Neuronal stem cell (in vitro differentiated cells): Measurements from ENCODE around the gene HS2ST1.

Experiments
- DNase-seq: peaks from one replicate; pipeline ENCODE4 v3.0.0-alpha.2; 2013; ENCODE audit warnings: low spot score
- H2AFZ ChIP-seq: one replicate; pipeline ENCODE4 v1.6.1; 2013; ENCODE audit warnings: mild to moderate bottlenecking, low read length, inconsistent platforms
- H2AK5ac ChIP-seq: 2 replicates; pipeline ENCODE4 v1.6.1; 2013; ENCODE audit warnings: low read depth, mild to moderate bottlenecking, inconsistent platforms, low read length, moderate library complexity, mixed read lengths
- H2BK120ac ChIP-seq: 2 replicates; pipeline ENCODE4 v1.6.1; 2013; ENCODE audit warnings: low read depth, mild to moderate bottlenecking, inconsistent platforms, low read length, moderate library complexity, mixed read lengths
- H2BK12ac ChIP-seq: one replicate; pipeline ENCODE4 v1.6.1; 2013; ENCODE audit warnings: low read length, inconsistent platforms
- H2BK15ac ChIP-seq: 2 replicates; pipeline ENCODE4 v1.6.1; 2013; ENCODE audit warnings: mild to moderate bottlenecking, low read length, inconsistent platforms, mixed read lengths
- H2BK5ac ChIP-seq: one replicate; pipeline ENCODE4 v1.6.1; 2013; ENCODE audit warnings: inconsistent platforms, mild to moderate bottlenecking, low read length, moderate library complexity
- H3K14ac ChIP-seq: one replicate; pipeline ENCODE4 v1.6.1; 2013; ENCODE audit warnings: low read length, inconsistent platforms
- H3K18ac ChIP-seq: 2 replicates; pipeline ENCODE4 v1.6.1; 2013; ENCODE audit warnings: low read length, inconsistent platforms
- H3K23ac ChIP-seq: 2 replicates; pipeline ENCODE4 v1.6.1; 2013; ENCODE audit warnings: low read depth, mild to moderate bottlenecking, mixed read lengths, low read length, inconsistent platforms; ENCODE audit not compliant: poor library complexity
- H3K27ac ChIP-seq: replicated peaks from 3 replicates; pipeline ENCODE4 v1.5.1; 2013; ENCODE audit warnings: low read length, inconsistent platforms
- H3K27me3 ChIP-seq, 3 experiments: 2 replicates each; pipeline ENCODE4 v1.6.1; 2013; ENCODE audit warnings: low read length in 3 of 3, mild to moderate bottlenecking in 2 of 3, inconsistent platforms in 1 of 3, low read depth in 1 of 3, mixed read lengths in 1 of 3, moderate library complexity in 1 of 3; ENCODE audit not compliant: control insufficient read depth in 3 of 3, insufficient read depth in 3 of 3
- H3K36me3 ChIP-seq, 2 donors: replicated peaks in 1 of 2; 2 replicates each; pipeline ENCODE4 v1.6.1; 2013; ENCODE audit warnings: low read length in 2 of 2; ENCODE audit not compliant: control insufficient read depth in 2 of 2, insufficient read depth in 2 of 2
- H3K4ac ChIP-seq: 2 replicates; pipeline ENCODE4 v1.6.1; 2013; ENCODE audit warnings: inconsistent platforms, mild to moderate bottlenecking, low read length, moderate library complexity
- H3K4me1 ChIP-seq, 2 donors: 1 replicate in 1 of 2; 2 replicates in 1 of 2; pipeline ENCODE4 v1.6.1; 2013; ENCODE audit warnings: low read length in 2 of 2, low read depth in 1 of 2; ENCODE audit not compliant: control insufficient read depth in 2 of 2, insufficient read depth in 1 of 2
- H3K4me2 ChIP-seq: one replicate; pipeline ENCODE4 v1.6.1; 2013; ENCODE audit warnings: mild to moderate bottlenecking, low read length, inconsistent platforms; ENCODE audit not compliant: insufficient read depth, poor library complexity, severe bottlenecking
- H3K4me3 ChIP-seq, 2 donors: 2 replicates each; pipeline ENCODE4 v1.5.1; 2013; ENCODE audit warnings: low read length in 2 of 2, mild to moderate bottlenecking in 2 of 2, inconsistent platforms in 1 of 2, moderate library complexity in 1 of 2
- H3K79me1 ChIP-seq: one replicate; pipeline ENCODE4 v1.6.1; 2013; ENCODE audit warnings: low read depth, mild to moderate bottlenecking, inconsistent platforms, low read length, moderate library complexity
- H3K9ac ChIP-seq: one replicate; pipeline ENCODE4 v1.6.1; 2013; ENCODE audit warnings: mild to moderate bottlenecking, low read depth, low read length, inconsistent platforms; ENCODE audit not compliant: poor library complexity
- H3K9me3 ChIP-seq, 2 donors: replicated peaks in 1 of 2; 2 replicates each; pipeline versions ENCODE3 to v1.6.1; 2013; ENCODE audit warnings: low read length in 2 of 2, mild to moderate bottlenecking in 2 of 2, inconsistent platforms in 1 of 2, low read depth in 1 of 2, mixed read lengths in 1 of 2, moderate library complexity in 1 of 2; ENCODE audit not compliant: control insufficient read depth in 2 of 2, insufficient read depth in 1 of 2
- H4K8ac ChIP-seq: one replicate; pipeline ENCODE4 v1.6.1; 2013; ENCODE audit warnings: low read depth, mild to moderate bottlenecking, inconsistent platforms, low read length, moderate library complexity
- H4K91ac ChIP-seq: one replicate; pipeline ENCODE4 v1.6.1; 2013; ENCODE audit warnings: low read length, low read depth, mild to moderate bottlenecking, inconsistent platforms; ENCODE audit not compliant: poor library complexity
- WGBS, 2 donors: extraction: QIAGEN DNeasy Blood & Tissue Kit; methylation state at CpG; one replicate each; pipeline ENCODE4 v1.1.7; 2013; ENCODE audit warnings: missing lambda C conversion rate in 2 of 2, mixed read lengths in 1 of 2; ENCODE audit not compliant: insufficient read length in 2 of 2, insufficient replicate concordance in 1 of 2; ENCODE audit errors: extremely low coverage in 2 of 2; 5-methylcytosine and 5-hydroxymethylcytosine counted together

The HS2ST1 gene

GRCh38 chr1:87089070-87089736 is 174.8 kb downstream of the HS2ST1 start:
- no peak overlapping the region for H2BK12ac ChIP-seq
- H3K4me2 ChIP-seq: no peak overlapping the region
- H3K23ac ChIP-seq: no peak overlapping the region
- H2BK5ac ChIP-seq: no peak overlapping the region
- no peaks in the 10 kb centered on the region for H3K79me1 ChIP-seq
- no peaks in the 10 kb centered on the region for H3K9me3 ChIP-seq
- no peak overlapping the region for H4K91ac ChIP-seq
- H2BK120ac ChIP-seq: no peak overlapping the region
- no peak overlapping the region for H4K8ac ChIP-seq
- H3K9ac ChIP-seq: no peak overlapping the region
- H3K14ac ChIP-seq: no peak overlapping the region
- H3K27me3 ChIP-seq: no peaks in the 10 kb centered on the region
- H3K27ac ChIP-seq: peak overlapping the region; percentile 13
- no peak overlapping the region for H2BK15ac ChIP-seq
- no peak overlapping the region for H3K4me3 ChIP-seq
- WGBS, 2 donors: no CpG with 5 or more reads among the region's 5 CpGs
- no peak for DNase-seq
- peaks cover 0 to 33% of the 10 kb centered on the region in 2 donors for H3K36me3 ChIP-seq
- H3K18ac ChIP-seq: no peak overlapping the region
- H2AK5ac ChIP-seq: no peak overlapping the region
- no peak overlapping the region for H2AFZ ChIP-seq
- peaks cover 0 to 6% of the 10 kb centered on the region in 2 donors for H3K4me1 ChIP-seq
- H3K4ac ChIP-seq: no peak overlapping the region

GRCh38 chr1:87089823-87090222 is 175.4 kb downstream of the HS2ST1 start:
- peak; percentile 11 for DNase-seq
- peak overlapping the region; percentile 56 for H3K27ac ChIP-seq

GRCh38 chr1:87091425-87091824 is 177.0 kb downstream of the HS2ST1 start:
- no CpG with 5 or more reads among the region's 2 CpGs for WGBS, 2 donors
- Histone ChIP-seq H4K91ac (no peak overlapping the region), H3K79me1 (no peaks in the 10 kb centered on the region), H4K8ac (no peak overlapping the region), H2BK5ac (no peak overlapping the region), H3K36me3 (peaks cover 0 to 25% of the 10 kb centered on the region in 2 donors), H2BK120ac (no peak overlapping the region), H3K18ac (no peak overlapping the region), H2BK15ac (no peak overlapping the region), H2AK5ac (no peak overlapping the region), H3K14ac (no peak overlapping the region), H3K27me3 (no peaks in the 10 kb centered on the region), H3K4me2 (no peak overlapping the region), H3K9me3 (no peaks in the 10 kb centered on the region), H3K27ac (no peak overlapping the region), H3K4ac (no peak overlapping the region), H3K9ac (no peak overlapping the region), H3K4me3 (no peak overlapping the region), H3K23ac (no peak overlapping the region), H2AFZ (no peak overlapping the region), H2BK12ac (no peak overlapping the region), H3K4me1 (peaks cover 0 to 6% of the 10 kb centered on the region in 2 donors)
- no peak for DNase-seq

More at GRCh38 chr1:87089823-87090222, 175.4 kb downstream of the HS2ST1 start:
- no CpG with 5 or more reads among the region's 2 CpGs for WGBS, 2 donors
- H2AFZ ChIP-seq: no peak overlapping the region
- H3K4me1 ChIP-seq: peaks cover 0 to 6% of the 10 kb centered on the region in 2 donors
- H3K27me3 ChIP-seq: no peaks in the 10 kb centered on the region
- H3K4me2 ChIP-seq: no peak overlapping the region
- no peaks in the 10 kb centered on the region for H3K79me1 ChIP-seq
- no peak overlapping the region for H3K18ac ChIP-seq
- no peaks in the 10 kb centered on the region for H3K9me3 ChIP-seq
- no peak overlapping the region for H3K14ac ChIP-seq
- no peak overlapping the region for H2BK5ac ChIP-seq
- no peak overlapping the region for H2BK15ac ChIP-seq
- no peak overlapping the region for H3K4me3 ChIP-seq
- no peak overlapping the region for H3K23ac ChIP-seq
- no peak overlapping the region for H4K8ac ChIP-seq
- peaks cover 0 to 31% of the 10 kb centered on the region in 2 donors for H3K36me3 ChIP-seq
- no peak overlapping the region for H3K9ac ChIP-seq
- H3K4ac ChIP-seq: no peak overlapping the region
- no peak overlapping the region for H2AK5ac ChIP-seq
- no peak overlapping the region for H2BK120ac ChIP-seq
- H4K91ac ChIP-seq: no peak overlapping the region
- H2BK12ac ChIP-seq: no peak overlapping the region

- Histone ChIP-seq H3K4me1 (peaks cover 0 to 6% of the 10 kb centered on the region in 2 donors), H2BK15ac (no peak overlapping the region), H2AFZ (no peak overlapping the region), H3K27ac (no peak overlapping the region), H2BK12ac (no peak overlapping the region), H3K79me1 (no peaks in the 10 kb centered on the region), H3K9me3 (no peaks in the 10 kb centered on the region), H3K36me3 (peaks cover 0 to 21% of the 10 kb centered on the region in 2 donors), H3K23ac (no peak overlapping the region), H3K4ac (no peak overlapping the region), H4K8ac (no peak overlapping the region), H2BK5ac (no peak overlapping the region), H3K18ac (no peak overlapping the region), H3K4me2 (no peak overlapping the region), H3K4me3 (no peak overlapping the region), H3K9ac (no peak overlapping the region), H4K91ac (no peak overlapping the region), H3K14ac (no peak overlapping the region), H3K27me3 (no peaks in the 10 kb centered on the region), H2AK5ac (no peak overlapping the region), H2BK120ac (no peak overlapping the region)
- no peak for DNase-seq
- WGBS, 2 donors: no CpG with 5 or more reads among the region's 3 CpGs
Measured at GRCh38 chr1:87092846-87093245, 178.4 kb downstream of the HS2ST1 start.
